Neural progenitor cell (in vitro differentiated cells): Measurements from ENCODE around the gene EED.

Experiments used
- CTCF ChIP-seq: fragments of 200-600 bp; sonication (generic); IDR thresholded peaks from 2 replicates; pipeline ENCODE4 v1.5.1; 2017; ENCODE audit warnings: antibody characterized with exemption, mild to moderate bottlenecking
- EZH2 ChIP-seq: fragments of 200-600 bp; sonication (generic); IDR thresholded peaks from 2 replicates; pipeline ENCODE4 v1.6.1; 2017; ENCODE audit warnings: antibody characterized with exemption, mild to moderate bottlenecking, moderate library complexity
- EZH2phosphoT487 ChIP-seq: fragments of 200-600 bp; sonication (generic); IDR thresholded peaks from 2 replicates; pipeline ENCODE4 v1.6.1; 2017; ENCODE audit warnings: antibody characterized with exemption

GRCh38 chr11:86214710-86215109, 29.8 kb upstream of the EED start:
- TF ChIP-seq CTCF (no peak), EZH2phosphoT487 (no peak), EZH2 (no peak)
